ENCODE results near the gene ANTKMT.
A peak's percentile ranks its signal among the peaks of the same experiment; 100 is the strongest.

- peak; percentile 79 for TF ChIP-seq CTCF (IDR thresholded peaks at IDR 0.05; ENCODE audit: low read depth, low read length)
- no peak for TF ChIP-seq EZH2phosphoT487 (IDR thresholded peaks at IDR 0.05; ENCODE audit: low read depth)
These were observed 9.2 kb upstream of the ANTKMT start for GRCh38 chr16:711548-712320.

All from OCI-LY3 (cell line).